ENCODE measurements around the gene GTPBP3. TPM values are rescaled to one million over a fixed set of nuclear protein-coding genes. Genes with fewer than 3 reads are reported as not detected.

Gene GTPBP3
- total RNA-seq, 2 donors from 2014 or later: 6.0 to 16.8 TPM

DNA sequence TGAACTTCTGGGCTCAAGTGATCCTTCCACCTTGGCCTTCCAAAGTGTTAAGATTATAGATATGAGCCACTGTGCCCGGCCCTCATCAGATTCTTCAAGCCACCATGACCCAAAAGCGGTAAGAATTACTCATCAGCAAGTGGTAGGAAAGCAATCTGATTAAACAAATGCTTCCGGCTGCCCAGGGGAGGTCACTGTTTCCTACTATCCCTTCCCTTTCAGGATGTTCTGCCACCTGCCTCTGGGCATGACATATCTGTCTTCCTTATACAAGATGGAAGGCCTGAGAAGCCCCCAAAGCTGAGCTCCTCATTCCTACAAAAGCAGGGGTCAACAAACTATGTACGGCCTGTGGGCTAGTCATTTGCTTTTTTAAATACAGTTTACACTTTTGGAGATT is 41.1 kb upstream of the GTPBP3 start:
- Histone ChIP-seq H3K27me3 (no peaks in the 10 kb centered on the region), H3K36me3 (peaks cover 6% of the 10 kb centered on the region), H3K27ac (no peak overlapping the region), H3K4me3 (no peak overlapping the region), H3K4me1 (peaks cover 0 to 10% of the 10 kb centered on the region in 2 donors), H3K9me3 (no peaks in the 10 kb centered on the region)
- TF ChIP-seq, protein P1, sequence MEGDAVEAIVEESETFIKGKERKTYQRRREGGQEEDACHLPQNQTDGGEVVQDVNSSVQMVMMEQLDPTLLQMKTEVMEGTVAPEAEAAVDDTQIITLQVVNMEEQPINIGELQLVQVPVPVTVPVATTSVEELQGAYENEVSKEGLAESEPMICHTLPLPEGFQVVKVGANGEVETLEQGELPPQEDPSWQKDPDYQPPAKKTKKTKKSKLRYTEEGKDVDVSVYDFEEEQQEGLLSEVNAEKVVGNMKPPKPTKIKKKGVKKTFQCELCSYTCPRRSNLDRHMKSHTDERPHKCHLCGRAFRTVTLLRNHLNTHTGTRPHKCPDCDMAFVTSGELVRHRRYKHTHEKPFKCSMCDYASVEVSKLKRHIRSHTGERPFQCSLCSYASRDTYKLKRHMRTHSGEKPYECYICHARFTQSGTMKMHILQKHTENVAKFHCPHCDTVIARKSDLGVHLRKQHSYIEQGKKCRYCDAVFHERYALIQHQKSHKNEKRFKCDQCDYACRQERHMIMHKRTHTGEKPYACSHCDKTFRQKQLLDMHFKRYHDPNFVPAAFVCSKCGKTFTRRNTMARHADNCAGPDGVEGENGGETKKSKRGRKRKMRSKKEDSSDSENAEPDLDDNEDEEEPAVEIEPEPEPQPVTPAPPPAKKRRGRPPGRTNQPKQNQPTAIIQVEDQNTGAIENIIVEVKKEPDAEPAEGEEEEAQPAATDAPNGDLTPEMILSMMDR (IDR thresholded peaks at IDR 0.05): no peak
- no peak for DNase-seq (ENCODE audit: low spot score)

DNA sequence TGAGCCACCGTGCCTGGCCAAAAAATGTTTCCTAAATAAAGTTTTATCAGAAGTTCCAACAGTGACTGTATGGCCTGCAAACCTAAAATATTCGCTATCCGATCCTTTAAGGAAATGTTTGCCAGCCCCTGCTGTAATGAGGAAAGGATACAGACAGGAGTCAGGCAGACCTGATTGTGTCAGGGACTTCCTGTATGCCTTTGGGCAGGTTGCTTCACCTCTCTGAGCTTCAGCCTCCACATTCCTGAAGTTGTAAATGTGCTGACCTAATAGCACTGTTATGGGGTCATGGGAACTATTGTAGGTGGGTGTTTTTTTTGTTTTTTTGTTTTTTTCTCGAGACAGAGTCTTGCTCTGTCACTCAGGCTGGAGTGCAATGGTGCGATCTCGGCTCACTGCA is 40.4 kb upstream of the GTPBP3 start:
- H3K4me3 ChIP-seq: no peak overlapping the region
- H3K9me3 ChIP-seq: no peaks in the 10 kb centered on the region
- H3K4me1 ChIP-seq: peaks cover 0 to 10% of the 10 kb centered on the region in 2 donors
- TF ChIP-seq, protein P1 (IDR thresholded peaks at IDR 0.05): no peak
- H3K36me3 ChIP-seq: peaks cover 6% of the 10 kb centered on the region
- no peak overlapping the region for H3K27ac ChIP-seq
- no peak for DNase-seq (ENCODE audit: low spot score)
- H3K27me3 ChIP-seq: no peaks in the 10 kb centered on the region

DNA sequence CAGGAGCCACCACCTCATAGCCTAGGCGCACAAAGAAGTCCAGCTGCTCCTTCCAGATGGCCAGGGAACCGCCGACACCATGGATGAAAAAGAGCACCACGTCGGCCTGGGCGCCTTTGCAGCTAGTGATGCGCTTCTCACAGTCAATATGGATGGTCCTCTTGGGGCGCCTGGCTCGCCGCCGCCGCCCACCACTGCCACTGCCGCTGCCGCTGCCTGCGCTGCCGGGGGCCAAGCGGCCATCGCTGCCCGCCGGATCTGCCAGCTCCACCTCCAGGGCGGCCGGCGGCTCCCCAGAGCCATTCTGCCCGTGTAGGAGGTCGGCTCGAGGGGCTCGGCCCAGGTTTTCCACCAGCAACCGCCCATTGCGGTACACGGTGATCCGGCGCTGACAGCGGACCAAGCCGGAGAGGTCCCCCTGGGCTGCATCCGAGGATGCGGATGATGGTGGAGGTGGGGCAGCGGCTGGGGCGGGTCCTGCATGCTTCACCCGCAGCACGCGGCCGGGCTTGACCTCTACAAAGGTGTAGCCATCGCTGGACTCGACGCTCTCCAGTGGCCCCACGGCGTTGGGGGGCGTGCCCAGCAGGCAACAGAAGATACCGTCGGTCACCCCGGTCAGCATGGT is 36.2 kb upstream of the GTPBP3 start:
- Histone ChIP-seq H3K4me3 (no peak overlapping the region), H3K27ac (no peak overlapping the region), H3K36me3 (peaks cover 6% of the 10 kb centered on the region), H3K4me1 (peaks cover 0 to 36% of the 10 kb centered on the region in 2 donors), H3K27me3 (no peaks in the 10 kb centered on the region), H3K9me3 (no peaks in the 10 kb centered on the region)
- DNase-seq (ENCODE audit: low spot score): no peak
- TF ChIP-seq, protein P1 (IDR thresholded peaks at IDR 0.05): no peak

DNA sequence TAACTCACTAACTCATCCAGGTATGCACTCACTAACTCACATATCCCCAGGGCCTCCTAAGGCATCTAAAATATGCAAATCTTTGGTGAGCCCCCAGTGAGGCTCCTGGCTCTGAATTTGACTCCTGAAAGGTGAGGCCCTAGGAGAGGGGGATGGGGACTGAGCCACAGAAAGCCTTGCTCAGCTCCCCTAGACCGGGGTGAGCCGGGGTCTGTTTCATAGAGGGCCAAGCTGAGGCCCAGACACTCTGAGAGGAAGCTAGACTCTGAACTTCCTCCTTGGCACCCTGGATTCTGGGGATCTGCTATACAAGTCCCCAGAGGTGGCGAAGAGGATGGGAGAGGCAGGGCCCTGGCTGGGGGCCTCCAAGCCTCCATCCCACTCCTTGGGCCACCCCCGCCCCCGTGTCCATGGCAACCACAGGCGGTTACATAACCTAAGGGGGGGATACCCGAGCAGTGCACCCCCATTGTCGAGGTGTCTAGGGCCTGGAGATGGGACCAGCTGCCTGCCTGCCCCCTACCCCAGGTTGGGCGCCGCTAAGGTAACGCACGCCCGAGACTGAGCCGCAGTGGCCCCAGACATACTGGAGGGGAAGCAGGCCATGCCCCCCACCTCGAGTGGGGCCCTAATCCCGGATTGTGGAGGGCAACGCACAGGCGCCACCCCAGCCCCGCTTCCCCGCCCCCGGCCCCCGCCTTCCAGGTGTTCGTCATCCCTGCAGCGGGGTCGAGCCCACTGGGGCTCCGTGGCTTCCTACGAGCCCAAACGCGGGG is 34.8 kb upstream of the GTPBP3 start:
- H3K4me3 ChIP-seq: peak overlapping the region; percentile 55 to 78
- H3K36me3 ChIP-seq: peaks cover 6% of the 10 kb centered on the region
- peaks cover 0 to 50% of the 10 kb centered on the region in 2 donors for H3K4me1 ChIP-seq
- TF ChIP-seq, protein P1 (IDR thresholded peaks at IDR 0.05): no peak
- H3K27me3 ChIP-seq: no peaks in the 10 kb centered on the region
- no peaks in the 10 kb centered on the region for H3K9me3 ChIP-seq
- H3K27ac ChIP-seq: peak overlapping the region; percentile 91 to 96
- DNase-seq (ENCODE audit: low spot score): no peak

DNA sequence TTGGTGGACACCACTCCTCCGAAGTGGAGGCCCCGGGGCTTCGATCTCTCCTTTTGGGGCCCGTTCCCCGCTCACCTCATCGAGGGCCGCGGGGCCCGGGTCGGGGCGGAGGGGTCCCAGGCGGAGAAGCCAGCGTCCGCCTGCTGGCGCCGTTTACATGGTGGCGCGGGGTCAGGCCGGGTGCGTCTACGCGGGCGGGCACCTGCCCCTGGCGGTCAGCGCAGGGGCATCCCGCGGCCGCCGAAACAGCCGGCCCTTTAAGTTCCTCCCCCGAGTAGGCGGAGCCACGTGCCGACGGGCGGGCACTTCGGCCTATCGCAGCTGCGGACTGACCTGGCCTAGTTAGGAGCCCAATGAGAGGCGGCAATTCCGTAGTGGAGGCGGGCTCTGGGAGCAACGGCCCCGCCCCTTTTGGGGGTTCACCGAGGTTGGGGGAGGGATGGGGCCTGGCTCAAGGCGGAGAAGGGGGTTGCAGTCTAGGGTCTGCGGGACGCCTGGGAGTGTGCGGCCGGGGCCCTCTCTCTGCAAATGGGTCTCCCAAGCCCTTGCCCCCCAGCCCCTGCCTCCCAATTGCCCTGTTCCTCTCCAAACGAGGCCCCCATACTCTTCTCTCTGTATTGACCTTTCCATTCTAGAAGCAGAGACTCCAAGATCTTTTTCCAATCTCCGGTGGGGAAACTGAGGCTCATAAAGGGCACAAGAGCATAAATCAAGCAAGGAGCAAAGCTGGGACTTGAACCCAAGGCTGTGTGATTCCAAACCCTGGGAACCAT is 34.0 kb upstream of the GTPBP3 start, which contains the start of gene ABHD8:
ABHD8 (minus strand) TSS at position 259 of the 773 bp plus-strand sequence. CDS start 1,809 bp downstream, outside the sequence.
- peaks cover 2% of the 10 kb centered on the region for H3K36me3 ChIP-seq
- peaks cover 0 to 55% of the 10 kb centered on the region in 2 donors for H3K4me1 ChIP-seq
- DNase-seq (ENCODE audit: low spot score): peak; percentile 98
- no peaks in the 10 kb centered on the region for H3K9me3 ChIP-seq
- peak within 1 kb of the TSS; percentile 55 to 78 for H3K4me3 ChIP-seq
- no peaks in the 10 kb centered on the region for H3K27me3 ChIP-seq
- peak within 1 kb of the TSS; percentile 91 to 96 for H3K27ac ChIP-seq
- TF ChIP-seq, protein P1 (IDR thresholded peaks at IDR 0.05): peak; percentile 67 to 69
